ENCODE measurements around the gene MASP2.

DNA sequence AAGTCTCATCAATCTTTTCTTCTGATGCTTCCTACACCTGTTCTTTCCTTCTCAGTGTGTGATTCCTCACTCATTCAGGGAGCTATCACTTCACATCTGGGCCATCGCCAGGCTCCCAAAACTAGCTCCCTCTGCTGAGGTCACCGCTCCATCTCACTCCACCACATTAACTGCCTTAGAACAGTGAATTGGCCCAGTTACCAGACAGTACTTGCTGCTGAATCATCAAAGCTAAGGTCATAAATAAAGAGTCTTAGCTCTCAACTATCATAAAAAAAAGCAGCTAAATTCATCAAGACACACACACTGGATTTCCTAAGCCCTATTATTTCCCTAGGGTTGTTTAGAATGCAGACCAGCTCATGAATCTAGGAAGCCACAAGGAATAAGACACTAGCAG lies 31.6 kb upstream of the MASP2 start:
- no peak for TF ChIP-seq ZBTB7A (IDR thresholded peaks at IDR 0.05; ENCODE audit: low read depth)
- no peak for TF ChIP-seq REST (IDR thresholded peaks at IDR 0.05; ENCODE audit: low read depth)
- TF ChIP-seq TAF1 (IDR thresholded peaks at IDR 0.05; ENCODE audit: low read depth): no peak
- TF ChIP-seq EP300 (IDR thresholded peaks at IDR 0.05; ENCODE audit: borderline replicate concordance): no peak
- TF ChIP-seq FOXM1 (IDR thresholded peaks at IDR 0.05; ENCODE audit: borderline replicate concordance, low read depth): no peak
- no peak for TF ChIP-seq RAD21 (IDR thresholded peaks at IDR 0.05; ENCODE audit: low read depth)
- no peak for TF ChIP-seq CEBPB (IDR thresholded peaks at IDR 0.05)
- TF ChIP-seq CREB1 (IDR thresholded peaks at IDR 0.05; ENCODE audit: low read depth): no peak

Measured in Ishikawa (cell line).